PFSK-1 (cell line): ENCODE measurements around the gene ERC2.

Experiments used
- POLR2AphosphoS5 ChIP-seq: IDR thresholded peaks from 2 replicates; pipeline ENCODE4 v1.6.1; 2012; ENCODE audit warnings: low read depth, mild to moderate bottlenecking, control low read depth, low read length, moderate library complexity
- TF ChIP-seq, protein P1 (sequence below), 2 experiments: IDR thresholded peaks; 2 replicates each; pipeline versions ENCODE4 v1.6.1 to v1.8.0; 2011 to 2012; ENCODE audit warnings: low read depth in 2 of 2, low read length in 2 of 2, control low read depth in 1 of 2, inconsistent platforms in 1 of 2, mild to moderate bottlenecking in 1 of 2, moderate library complexity in 1 of 2; ENCODE audit not compliant: insufficient read depth in 1 of 2

DNA sequence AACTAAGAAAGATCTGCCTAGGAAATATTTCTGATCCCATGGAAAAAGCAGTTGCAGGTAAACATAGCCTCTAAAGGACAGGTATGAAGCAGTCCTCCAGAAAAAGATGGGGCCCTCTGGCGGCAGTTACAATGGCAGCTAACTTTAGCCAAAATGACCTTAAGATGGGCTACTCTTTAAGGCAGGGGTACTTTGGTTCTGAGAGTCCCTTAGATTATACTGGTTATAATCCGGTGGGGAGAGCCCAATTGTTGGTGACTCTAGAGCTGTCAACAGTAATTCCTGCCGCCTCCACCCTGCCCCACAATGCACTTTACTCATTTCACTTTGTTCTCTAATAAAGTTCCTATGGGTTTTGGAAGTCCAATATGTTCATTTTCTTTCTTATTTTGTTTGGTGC is 568.4 kb downstream of the ERC2 start:
- TF ChIP-seq POLR2AphosphoS5, result no peak
- TF ChIP-seq, protein P1, sequence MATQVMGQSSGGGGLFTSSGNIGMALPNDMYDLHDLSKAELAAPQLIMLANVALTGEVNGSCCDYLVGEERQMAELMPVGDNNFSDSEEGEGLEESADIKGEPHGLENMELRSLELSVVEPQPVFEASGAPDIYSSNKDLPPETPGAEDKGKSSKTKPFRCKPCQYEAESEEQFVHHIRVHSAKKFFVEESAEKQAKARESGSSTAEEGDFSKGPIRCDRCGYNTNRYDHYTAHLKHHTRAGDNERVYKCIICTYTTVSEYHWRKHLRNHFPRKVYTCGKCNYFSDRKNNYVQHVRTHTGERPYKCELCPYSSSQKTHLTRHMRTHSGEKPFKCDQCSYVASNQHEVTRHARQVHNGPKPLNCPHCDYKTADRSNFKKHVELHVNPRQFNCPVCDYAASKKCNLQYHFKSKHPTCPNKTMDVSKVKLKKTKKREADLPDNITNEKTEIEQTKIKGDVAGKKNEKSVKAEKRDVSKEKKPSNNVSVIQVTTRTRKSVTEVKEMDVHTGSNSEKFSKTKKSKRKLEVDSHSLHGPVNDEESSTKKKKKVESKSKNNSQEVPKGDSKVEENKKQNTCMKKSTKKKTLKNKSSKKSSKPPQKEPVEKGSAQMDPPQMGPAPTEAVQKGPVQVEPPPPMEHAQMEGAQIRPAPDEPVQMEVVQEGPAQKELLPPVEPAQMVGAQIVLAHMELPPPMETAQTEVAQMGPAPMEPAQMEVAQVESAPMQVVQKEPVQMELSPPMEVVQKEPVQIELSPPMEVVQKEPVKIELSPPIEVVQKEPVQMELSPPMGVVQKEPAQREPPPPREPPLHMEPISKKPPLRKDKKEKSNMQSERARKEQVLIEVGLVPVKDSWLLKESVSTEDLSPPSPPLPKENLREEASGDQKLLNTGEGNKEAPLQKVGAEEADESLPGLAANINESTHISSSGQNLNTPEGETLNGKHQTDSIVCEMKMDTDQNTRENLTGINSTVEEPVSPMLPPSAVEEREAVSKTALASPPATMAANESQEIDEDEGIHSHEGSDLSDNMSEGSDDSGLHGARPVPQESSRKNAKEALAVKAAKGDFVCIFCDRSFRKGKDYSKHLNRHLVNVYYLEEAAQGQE (IDR thresholded peaks at IDR 0.05; ENCODE audit: insufficient read depth in 1 of 2, low read depth in 2 of 2, low read length in 2 of 2), result no peak
